Vagina (tissue), 2 donors: ENCODE results near the gene C5orf34. TPM values are rescaled to one million over a fixed set of nuclear protein-coding genes. Genes with fewer than 3 reads are reported as not detected.

Experiments
- DNase-seq, 2 donors: peaks; one replicate each; pipeline ENCODE4 v3.0.0-alpha.2; 2017; ENCODE audit errors: extremely low spot score in 2 of 2
- H3K27ac ChIP-seq: fragments of 200-600 bp; sonication (generic); one replicate; pipeline ENCODE4 v1.5.1; 2019
- H3K27me3 ChIP-seq: fragments of 200-600 bp; sonication (generic); one replicate; pipeline ENCODE4 v1.5.1; 2019
- H3K36me3 ChIP-seq, 2 donors: fragments of 200-600 bp; sonication (generic); one replicate each; pipeline ENCODE4 v1.5.1; 2017 to 2019
- H3K4me1 ChIP-seq: fragments of 200-600 bp; sonication (generic); one replicate; pipeline ENCODE4 v1.5.1; 2019
- H3K4me3 ChIP-seq, 2 donors: fragments of 200-600 bp; sonication (generic); 1 replicate in 1 of 2; 2 replicates in 1 of 2; pipeline ENCODE4 v1.5.1; 2016 to 2019
- H3K9me3 ChIP-seq: fragments of 200-600 bp; sonication (generic); one replicate; pipeline ENCODE4 v1.5.1; 2019
- POLR2A ChIP-seq, 2 donors: fragments of 450-650 bp; IDR thresholded peaks; one replicate each; pipeline ENCODE4 v1.6.1; 2017; ENCODE audit warnings: antibody characterized with exemption in 2 of 2, mild to moderate bottlenecking in 2 of 2, moderate library complexity in 2 of 2
- POLR2AphosphoS5 ChIP-seq, 2 donors: sonication (generic); formaldehyde crosslinking; IDR thresholded peaks; one replicate each; pipeline ENCODE4 v1.9.0; 2017; ENCODE audit warnings: antibody characterized with exemption in 2 of 2, mild to moderate bottlenecking in 2 of 2, low read depth in 1 of 2; ENCODE audit not compliant: insufficient read depth in 1 of 2
- intact Hi-C: fragments of 100-400 bp; cut with DNase I; formaldehyde crosslinking; loops from one replicate; pipeline ENCODE4 v1.15.1; 2023
- total RNA-seq: library from RNA; depleted of rRNA; stranded (reverse); fragments of >200 nt; gene quantifications from one replicate; pipeline ENCODE4 v1.2.3, GENCODE V29; 2016
- TF ChIP-seq, protein P1 (sequence below), 3 experiments: fragments of 450-650 bp in 2 of 3; fragments of 200-600 bp in 1 of 3; sonication (generic) in 1 of 3; IDR thresholded peaks; one replicate each; pipeline ENCODE4 v1.5.1; 2017 to 2019; ENCODE audit warnings: antibody characterized with exemption in 3 of 3, mild to moderate bottlenecking in 2 of 3, moderate library complexity in 2 of 3

C5orf34 gene, protein sequence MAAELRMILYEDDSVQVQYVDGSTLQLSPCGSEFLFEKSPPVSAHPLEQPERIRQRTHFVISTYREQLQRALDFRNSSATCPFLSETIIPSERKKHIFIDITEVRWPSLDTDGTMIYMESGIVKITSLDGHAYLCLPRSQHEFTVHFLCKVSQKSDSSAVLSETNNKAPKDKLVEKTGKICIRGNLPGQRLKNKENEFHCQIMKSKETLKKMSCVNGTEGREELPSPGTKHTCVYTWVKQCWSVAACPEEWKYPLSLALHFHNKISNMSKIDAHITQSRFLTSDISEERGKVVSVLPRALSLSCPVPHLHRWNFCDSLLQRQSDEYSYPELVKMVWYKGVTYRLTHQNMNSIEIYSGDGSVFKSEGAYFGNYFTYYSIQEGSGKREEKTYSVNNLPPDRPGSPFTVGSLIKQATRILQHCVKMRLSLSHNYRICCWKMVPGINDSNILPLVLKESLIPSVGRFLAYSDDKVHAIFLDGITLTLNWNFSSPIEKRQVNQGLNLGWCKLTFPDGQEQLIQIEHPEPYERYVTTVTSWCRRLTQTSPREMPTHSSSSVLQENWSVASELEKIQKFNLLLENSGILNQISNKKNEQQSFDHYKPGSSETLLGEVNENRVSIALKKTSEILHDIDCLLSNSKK
- total RNA-seq, result not detected

DNA sequence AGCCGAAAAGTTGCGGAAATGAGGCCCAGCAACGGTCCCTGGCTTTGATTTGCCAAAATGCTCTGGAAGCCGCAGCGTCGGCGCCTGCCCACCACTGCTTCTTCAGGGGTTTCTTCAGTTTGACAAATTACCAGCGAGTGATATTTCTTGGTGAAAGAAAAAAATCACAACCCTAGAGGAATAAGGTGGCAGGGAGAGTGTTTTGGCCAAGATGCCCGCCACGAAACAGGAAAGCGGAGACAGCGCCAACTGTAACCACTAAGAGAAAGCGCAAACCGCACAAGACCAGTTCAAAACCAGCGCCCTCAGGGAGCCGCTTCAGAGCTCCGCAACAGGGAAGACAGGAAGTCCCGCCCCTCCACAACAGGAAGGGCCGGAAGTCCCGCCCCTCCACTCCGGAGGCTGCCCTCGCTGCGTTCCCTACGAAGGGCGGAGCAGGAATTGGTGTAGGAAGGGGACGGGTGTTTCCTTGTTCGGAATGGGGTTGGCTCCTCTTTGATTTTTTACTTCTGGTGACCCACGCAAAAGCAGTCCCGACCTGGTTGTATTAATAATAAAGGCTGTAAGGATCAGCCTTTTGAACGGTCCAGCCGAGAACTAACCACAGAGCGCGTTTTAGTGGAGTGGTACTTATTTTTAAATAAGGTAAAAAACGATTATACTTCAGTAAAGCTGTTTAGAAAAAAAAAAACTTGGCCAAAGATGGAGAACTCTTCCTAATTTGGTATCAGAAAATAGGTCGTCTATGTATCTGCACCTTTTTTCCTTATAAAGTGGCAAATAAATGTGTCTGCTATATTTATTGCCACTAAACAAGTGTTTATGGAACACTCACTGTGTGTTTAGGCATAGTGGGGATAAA, at the start of gene C5orf34:
TSS of gene C5orf34 (minus strand) at position 333 of the 862 bp plus-strand sequence. CDS start 5,809 bp downstream, outside the sequence.
- no peaks in the 10 kb centered on the region for H3K9me3 ChIP-seq
- peak within 1 kb of the TSS; percentile 84 for H3K27ac ChIP-seq
- DNase-seq, result peak; percentile 95 to 98
- intact Hi-C loops, result no loop called here
- no peaks in the 10 kb centered on the region for H3K36me3 ChIP-seq
- TF ChIP-seq, protein P1, sequence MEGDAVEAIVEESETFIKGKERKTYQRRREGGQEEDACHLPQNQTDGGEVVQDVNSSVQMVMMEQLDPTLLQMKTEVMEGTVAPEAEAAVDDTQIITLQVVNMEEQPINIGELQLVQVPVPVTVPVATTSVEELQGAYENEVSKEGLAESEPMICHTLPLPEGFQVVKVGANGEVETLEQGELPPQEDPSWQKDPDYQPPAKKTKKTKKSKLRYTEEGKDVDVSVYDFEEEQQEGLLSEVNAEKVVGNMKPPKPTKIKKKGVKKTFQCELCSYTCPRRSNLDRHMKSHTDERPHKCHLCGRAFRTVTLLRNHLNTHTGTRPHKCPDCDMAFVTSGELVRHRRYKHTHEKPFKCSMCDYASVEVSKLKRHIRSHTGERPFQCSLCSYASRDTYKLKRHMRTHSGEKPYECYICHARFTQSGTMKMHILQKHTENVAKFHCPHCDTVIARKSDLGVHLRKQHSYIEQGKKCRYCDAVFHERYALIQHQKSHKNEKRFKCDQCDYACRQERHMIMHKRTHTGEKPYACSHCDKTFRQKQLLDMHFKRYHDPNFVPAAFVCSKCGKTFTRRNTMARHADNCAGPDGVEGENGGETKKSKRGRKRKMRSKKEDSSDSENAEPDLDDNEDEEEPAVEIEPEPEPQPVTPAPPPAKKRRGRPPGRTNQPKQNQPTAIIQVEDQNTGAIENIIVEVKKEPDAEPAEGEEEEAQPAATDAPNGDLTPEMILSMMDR (IDR thresholded peaks at IDR 0.05), result no peak
- TF ChIP-seq POLR2AphosphoS5 (IDR thresholded peaks at IDR 0.05; ENCODE audit: insufficient read depth in 1 of 2, low read depth in 1 of 2) (peak; percentile 86 to 97), POLR2A (IDR thresholded peaks at IDR 0.05) (peak in 1 of 2 donors; percentile 62)
- H3K27me3 ChIP-seq, result no peaks in the 10 kb centered on the region
- H3K4me1 ChIP-seq, result peaks cover 14% of the 10 kb centered on the region
- peak within 1 kb of the TSS; percentile 44 to 64 for H3K4me3 ChIP-seq

DNA sequence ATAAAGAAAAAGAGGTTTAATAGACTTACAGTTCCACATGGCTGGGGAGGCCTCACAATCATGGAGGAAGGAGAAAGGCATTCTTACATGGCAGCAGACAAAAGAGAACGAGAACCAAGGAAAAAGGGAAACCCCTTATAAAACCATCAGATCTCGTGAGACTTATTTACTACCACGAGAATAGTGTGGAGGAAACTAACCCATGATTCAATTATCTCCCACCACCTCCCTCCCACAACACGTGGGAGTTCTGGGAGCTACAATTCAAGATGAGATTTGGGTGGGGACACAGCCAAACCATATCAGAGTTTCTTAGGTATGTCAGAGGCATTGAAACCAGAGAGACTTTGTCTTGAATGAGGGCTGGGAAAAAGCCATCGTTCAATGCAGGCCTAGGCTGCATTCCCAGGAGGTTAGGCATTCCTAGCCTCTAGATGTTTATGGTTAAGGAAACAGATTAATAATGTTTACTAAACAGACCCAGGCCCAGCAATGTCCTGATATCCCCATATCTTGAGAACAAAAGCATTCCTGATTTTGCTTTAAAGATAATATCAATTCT, 49.4 kb upstream of the C5orf34 start:
- TF ChIP-seq POLR2A (IDR thresholded peaks at IDR 0.05) (no peak), POLR2AphosphoS5 (IDR thresholded peaks at IDR 0.05; ENCODE audit: insufficient read depth in 1 of 2, low read depth in 1 of 2) (no peak)
- TF ChIP-seq, protein P1 (IDR thresholded peaks at IDR 0.05), result no peak
- no peak for DNase-seq
- no peaks in the 10 kb centered on the region for H3K27me3 ChIP-seq
- H3K9me3 ChIP-seq, result no peaks in the 10 kb centered on the region
- no peak overlapping the region for H3K27ac ChIP-seq
- no peak overlapping the region for H3K4me3 ChIP-seq
- no peaks in the 10 kb centered on the region for H3K36me3 ChIP-seq
- H3K4me1 ChIP-seq, result no peaks in the 10 kb centered on the region
- intact Hi-C loops, result no loop called here

- intact Hi-C loops, result no loop called here
- no peak overlapping the region for H3K4me3 ChIP-seq
- no peak for DNase-seq
- no peaks in the 10 kb centered on the region for H3K36me3 ChIP-seq
- H3K27ac ChIP-seq, result no peak overlapping the region
- no peaks in the 10 kb centered on the region for H3K4me1 ChIP-seq
- H3K9me3 ChIP-seq, result no peaks in the 10 kb centered on the region
- TF ChIP-seq, protein P1 (IDR thresholded peaks at IDR 0.05), result no peak
- TF ChIP-seq POLR2AphosphoS5 (IDR thresholded peaks at IDR 0.05; ENCODE audit: insufficient read depth in 1 of 2, low read depth in 1 of 2) (no peak), POLR2A (IDR thresholded peaks at IDR 0.05) (no peak)
- no peaks in the 10 kb centered on the region for H3K27me3 ChIP-seq
Observed at GRCh38 chr5:43563321-43563720, 48.4 kb upstream of the C5orf34 start.

GRCh38 chr5:43561356-43561755, 46.4 kb upstream of the C5orf34 start:
- Histone ChIP-seq H3K36me3 (no peaks in the 10 kb centered on the region), H3K9me3 (no peaks in the 10 kb centered on the region), H3K4me1 (no peaks in the 10 kb centered on the region), H3K27ac (no peak overlapping the region), H3K27me3 (no peaks in the 10 kb centered on the region), H3K4me3 (no peak overlapping the region)
- TF ChIP-seq POLR2A (IDR thresholded peaks at IDR 0.05), result no peak
- no peak for TF ChIP-seq POLR2AphosphoS5 (IDR thresholded peaks at IDR 0.05; ENCODE audit: insufficient read depth in 1 of 2, low read depth in 1 of 2)
- TF ChIP-seq, protein P1 (IDR thresholded peaks at IDR 0.05), result no peak
- intact Hi-C loops, result no loop called here
- DNase-seq, result no peak
